Skeletal muscle satellite cell (primary cell): Measurements from ENCODE around the gene ZNF576.
"Not testable (repeated sequence)": the region's sequence is repeated elsewhere in the genome, so short reads cannot be mapped to it uniquely, and the experiment has no call there.

Experiments used
- H3K27me3 ChIP-seq: 2 replicates; pipeline ENCODE4 v1.7.0; 2013; ENCODE audit warnings: low read length; ENCODE audit not compliant: control insufficient read depth, insufficient read depth
- H3K36me3 ChIP-seq: 2 replicates; pipeline ENCODE4 v1.7.0; 2013; ENCODE audit warnings: mild to moderate bottlenecking, control low read depth, low read length; ENCODE audit not compliant: insufficient read depth
- H3K4me1 ChIP-seq: 2 replicates; pipeline ENCODE4 v1.7.0; 2013; ENCODE audit warnings: low read length; ENCODE audit not compliant: control insufficient read depth, insufficient read depth
- H3K4me2 ChIP-seq: 2 replicates; pipeline ENCODE4 v1.7.0; 2013; ENCODE audit warnings: mild to moderate bottlenecking, low read length
- H3K4me3 ChIP-seq: 2 replicates; pipeline ENCODE4 v1.7.0; 2013; ENCODE audit warnings: low read length
- H3K9ac ChIP-seq: 2 replicates; pipeline ENCODE4 v1.7.0; 2013; ENCODE audit warnings: mild to moderate bottlenecking, low read depth, low read length, moderate library complexity
- H3K9me3 ChIP-seq: replicated peaks from 2 replicates; pipeline ENCODE4 v1.7.0; 2013; ENCODE audit warnings: mild to moderate bottlenecking, control low read depth, low read length

ZNF576 gene

DNA sequence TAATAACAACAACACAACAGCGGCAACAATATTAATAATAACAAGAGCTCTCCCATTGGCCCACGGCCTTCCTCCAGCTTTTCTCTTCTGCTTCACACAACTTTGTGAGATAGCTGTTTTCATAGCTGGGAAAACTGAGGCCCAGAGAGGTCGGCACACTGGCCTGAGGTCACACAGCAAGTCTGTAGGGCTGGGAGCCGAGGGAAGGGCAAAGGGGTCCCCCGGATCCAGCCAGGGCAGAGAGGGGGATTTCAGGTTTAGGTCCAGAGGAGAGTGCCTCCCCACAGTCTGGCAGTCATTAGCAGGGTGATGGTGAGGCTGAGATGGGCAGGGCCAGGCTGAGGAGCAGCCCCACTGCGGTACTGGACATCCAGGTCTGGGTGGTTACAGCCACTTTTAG lies 52.2 kb downstream of the ZNF576 start:
- Histone ChIP-seq H3K4me2 (no peak overlapping the region), H3K4me1 (peaks cover 3% of the 10 kb centered on the region), H3K27me3 (no peaks in the 10 kb centered on the region), H3K36me3 (peaks cover 41% of the 10 kb centered on the region), H3K9ac (no peak overlapping the region), H3K9me3 (no peaks in the 10 kb centered on the region), H3K4me3 (no peak overlapping the region)

DNA sequence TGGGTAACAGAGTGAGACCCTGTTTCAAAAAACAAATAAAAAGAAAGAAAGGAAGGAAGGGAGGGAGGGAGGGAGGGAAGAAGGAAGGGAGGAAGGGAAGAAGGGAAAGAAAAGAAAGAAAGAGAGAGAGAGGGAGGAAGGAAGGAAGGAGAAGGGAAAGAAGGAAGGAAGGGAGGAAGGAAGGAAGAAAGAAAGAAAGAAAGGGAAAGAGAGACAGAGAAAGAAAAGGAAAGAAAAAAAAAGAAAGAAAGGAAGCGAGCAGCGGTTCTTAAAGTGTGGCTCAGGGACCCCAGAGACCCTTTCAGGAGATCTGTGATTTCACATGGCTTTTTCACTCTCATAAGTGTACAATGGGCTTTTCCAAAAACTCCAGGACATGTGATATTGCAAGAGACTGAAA lies 53.1 kb downstream of the ZNF576 start:
- Histone ChIP-seq H3K4me2 (no peak overlapping the region), H3K27me3 (no peaks in the 10 kb centered on the region), H3K36me3 (peaks cover 46% of the 10 kb centered on the region), H3K4me1 (peaks cover 3% of the 10 kb centered on the region), H3K9ac (no peak overlapping the region), H3K9me3 (no peaks in the 10 kb centered on the region), H3K4me3 (no peak overlapping the region)

DNA sequence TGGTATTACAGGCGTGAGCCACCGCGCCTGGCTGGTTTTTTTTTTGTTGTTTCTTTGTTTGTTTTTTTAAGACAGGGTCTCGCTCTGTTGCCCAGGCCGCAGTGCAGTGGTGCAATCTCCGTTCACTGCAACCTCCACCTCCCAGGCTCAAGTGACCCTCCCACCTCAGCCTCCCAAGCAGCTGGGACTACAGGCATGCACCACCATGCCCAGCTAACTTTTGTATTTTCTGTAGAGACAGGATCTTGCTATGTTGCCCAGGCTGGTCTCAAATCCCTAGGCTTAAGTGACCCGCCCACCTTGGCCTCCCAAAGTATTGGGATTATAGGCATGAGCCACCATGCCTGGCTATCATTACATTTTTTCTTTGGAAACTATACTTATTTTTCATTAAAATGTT lies 53.9 kb downstream of the ZNF576 start:
- H3K9ac ChIP-seq, H3K4me1 ChIP-seq, H3K9me3 ChIP-seq, H3K4me2 ChIP-seq, H3K27me3 ChIP-seq, H3K4me3 ChIP-seq: not testable (repeated sequence)
- H3K36me3 ChIP-seq, result peaks cover 51% of the 10 kb centered on the region
